Measurements from ENCODE around the gene CARMIL1. TPM values are rescaled to one million over a fixed set of nuclear protein-coding genes. Genes with fewer than 3 reads are reported as not detected.
A peak's percentile ranks its signal among the peaks of the same experiment; 100 is the strongest.
"Not testable (repeated sequence)": the region's sequence is repeated elsewhere in the genome, so short reads cannot be mapped to it uniquely, and the experiment has no call there.

CARMIL1 gene
- total RNA-seq, 1 experiment from 2014 or later: 5.6 TPM

DNA sequence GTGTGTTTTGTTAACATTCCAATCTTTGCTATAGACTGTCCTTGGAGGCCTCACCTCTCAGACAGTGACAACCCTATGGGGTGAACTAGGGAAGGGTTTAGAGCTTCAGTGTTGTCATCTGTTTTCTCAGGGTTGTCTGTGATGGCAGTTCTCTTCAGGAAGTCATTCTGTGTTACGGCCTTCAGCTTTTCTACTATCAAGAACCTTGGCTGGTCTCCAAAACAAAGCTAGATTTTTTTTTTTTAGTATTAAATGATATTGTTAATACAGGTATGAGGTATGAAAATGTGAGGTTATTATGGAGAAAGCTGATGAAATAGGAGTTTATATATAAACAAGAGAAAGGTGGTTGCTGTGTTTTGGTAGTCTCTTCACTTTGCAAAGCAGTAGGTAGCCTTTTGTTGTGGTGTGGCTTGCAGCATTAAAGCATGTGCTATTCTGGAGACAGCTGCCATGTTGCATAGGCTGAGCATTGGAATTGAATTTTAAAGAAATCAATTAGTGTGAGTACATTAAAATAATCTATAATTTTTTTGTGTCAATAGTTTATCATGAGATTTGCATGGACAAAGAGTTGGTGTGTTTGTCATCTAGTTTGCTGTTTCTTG lies 162.6 kb downstream of the CARMIL1 start:
- no peak for DNase-seq (ENCODE audit: low read depth)

DNA sequence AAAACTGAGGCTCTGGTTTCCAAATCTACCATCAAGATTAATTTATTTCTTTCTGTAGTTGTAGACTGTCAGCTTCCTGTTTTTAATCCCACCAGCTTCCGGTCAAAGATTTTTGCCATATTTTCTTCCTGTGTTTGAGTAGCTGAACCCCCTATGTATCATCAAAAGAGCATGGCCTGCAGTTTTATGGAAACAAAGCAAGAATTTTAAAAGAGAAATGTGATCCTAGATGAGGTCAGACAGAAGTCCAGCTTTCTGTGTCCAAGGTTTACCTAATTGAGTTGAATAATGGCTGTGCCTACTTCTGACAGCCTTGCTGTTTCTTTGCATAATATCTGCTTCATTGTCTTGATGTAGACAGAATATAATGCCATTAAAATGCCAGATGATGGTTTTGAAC lies 163.7 kb downstream of the CARMIL1 start:
- peak; percentile 19 for DNase-seq (ENCODE audit: low read depth)

DNA sequence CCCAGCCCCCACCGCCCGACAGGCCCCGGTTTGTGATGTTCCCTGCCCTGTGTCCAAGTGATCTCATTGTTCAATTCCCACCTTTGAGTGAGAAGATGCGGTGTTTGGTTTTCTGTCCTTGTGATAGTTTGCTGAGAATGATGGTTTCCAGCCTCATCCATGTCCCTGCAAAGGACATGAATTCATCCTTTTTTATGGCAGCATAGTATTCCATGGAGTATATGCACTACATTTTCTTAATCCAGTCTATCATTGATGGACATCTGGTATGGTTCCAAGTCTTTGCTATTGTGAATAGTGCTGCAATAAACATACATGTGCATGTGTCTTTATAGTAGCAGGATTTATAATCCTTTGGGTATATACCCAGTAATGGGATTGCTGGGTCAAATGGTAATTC lies 165.3 kb downstream of the CARMIL1 start:
- not testable (repeated sequence) for DNase-seq (ENCODE audit: low read depth)

DNA sequence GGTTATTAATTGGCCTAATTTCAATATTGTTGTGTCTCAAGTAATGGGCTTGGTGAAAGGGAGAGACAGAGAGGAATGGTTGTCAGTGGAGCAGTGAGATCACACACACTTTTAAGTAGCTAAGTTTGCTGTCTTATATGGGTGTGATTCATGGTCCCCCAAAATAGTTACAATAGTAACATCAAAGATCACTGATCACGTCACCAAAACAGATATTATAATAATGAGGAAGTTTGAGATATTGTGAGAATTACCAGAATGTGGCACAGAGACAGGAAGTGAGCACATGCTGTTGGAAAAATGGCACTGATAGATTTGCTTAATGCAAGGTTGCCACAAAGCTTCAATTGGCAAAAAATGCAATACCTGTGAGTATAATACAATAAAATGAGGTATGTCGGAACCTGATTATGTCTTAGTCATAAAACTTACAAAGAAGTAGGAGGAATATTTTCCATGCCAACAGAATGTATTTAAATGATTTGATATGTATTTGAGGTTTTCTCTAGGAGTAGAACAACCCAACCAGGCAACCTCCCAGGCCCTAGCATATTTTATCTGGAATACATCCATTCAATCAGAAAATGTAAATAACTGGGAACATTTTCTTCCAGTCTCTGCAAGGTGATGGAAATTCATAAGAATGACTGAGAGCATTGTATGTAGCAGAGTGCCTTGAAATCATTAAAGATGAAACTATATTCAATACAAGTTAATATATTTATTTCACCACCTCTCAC lies 167.8 kb downstream of the CARMIL1 start:
- no peak for DNase-seq (ENCODE audit: low read depth)

- no peak for DNase-seq (ENCODE audit: low read depth)
These were observed 168.4 kb downstream of the CARMIL1 start for GRCh38 chr6:25447570-25447929.

GRCh38 chr6:25448965-25449538 lies 169.9 kb downstream of the CARMIL1 start:
- DNase-seq (ENCODE audit: low read depth): no peak

- no peak for DNase-seq (ENCODE audit: low read depth)
These were observed 170.6 kb downstream of the CARMIL1 start for GRCh38 chr6:25449774-25450173.

DNA sequence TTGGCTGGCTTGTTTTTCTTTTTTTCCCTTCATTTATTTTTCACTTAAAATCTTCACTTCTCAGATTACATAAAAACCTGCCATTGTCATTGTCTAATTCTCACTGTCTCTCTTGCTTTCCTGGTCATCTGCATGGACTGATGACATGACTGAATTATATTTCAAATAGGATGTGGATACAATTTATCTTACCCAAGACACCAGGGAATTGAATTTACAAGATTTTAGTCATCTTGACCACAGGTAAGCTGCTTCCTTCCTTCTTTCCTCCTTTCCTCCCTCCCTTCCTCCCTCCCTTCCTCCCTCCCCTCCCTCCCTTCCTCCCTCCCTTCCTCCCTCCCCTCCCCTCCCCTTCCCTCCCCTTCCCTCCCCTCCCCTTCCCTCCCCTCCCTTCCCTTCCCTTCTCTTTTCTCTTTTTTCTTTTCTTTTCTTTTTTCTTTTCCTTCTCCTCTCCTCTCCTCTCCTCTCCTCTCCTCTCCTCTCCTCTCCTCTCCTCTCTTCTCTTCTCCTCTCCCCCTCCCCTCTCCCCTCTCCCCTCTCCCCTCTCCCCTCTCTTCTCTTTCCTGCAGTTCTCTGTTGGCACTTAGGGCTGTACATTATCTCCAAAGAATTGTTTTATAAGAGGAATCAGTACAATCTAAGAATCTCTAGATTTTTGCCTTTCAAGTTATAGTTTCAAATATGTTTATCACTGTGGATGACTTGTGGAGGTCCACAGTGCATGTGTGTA lies 171.5 kb downstream of the CARMIL1 start:
- DNase-seq (ENCODE audit: low read depth): no peak

- no peak for DNase-seq (ENCODE audit: low read depth)
These were observed 172.9 kb downstream of the CARMIL1 start for GRCh38 chr6:25452031-25452430.

- DNase-seq (ENCODE audit: low read depth): no peak
These were observed 174.1 kb downstream of the CARMIL1 start for GRCh38 chr6:25453288-25453687.

- no peak for DNase-seq (ENCODE audit: low read depth)
These were observed 175.0 kb downstream of the CARMIL1 start for GRCh38 chr6:25454136-25454535.

- peak; percentile 53 for DNase-seq (ENCODE audit: low read depth)
These were observed 177.3 kb downstream of the CARMIL1 start for GRCh38 chr6:25456249-25457040.

DNA sequence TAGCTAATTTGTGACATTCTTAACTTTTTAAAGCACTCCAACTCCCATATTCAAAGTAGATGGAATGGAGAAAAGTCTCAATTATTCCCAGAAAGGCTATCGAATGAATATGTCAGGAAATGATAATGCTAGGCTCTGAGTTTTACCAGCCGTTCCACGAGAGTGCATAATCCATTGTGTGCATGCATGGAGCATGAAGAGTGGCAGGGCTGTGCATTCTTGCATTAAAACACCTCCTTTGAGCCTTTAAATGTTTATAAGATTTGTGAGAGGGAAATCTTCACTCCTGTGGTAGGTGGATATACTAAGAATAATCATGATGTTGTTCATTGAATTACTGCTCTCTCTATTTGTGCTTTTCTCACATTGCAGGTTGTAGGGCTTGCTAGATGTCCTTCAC lies 178.3 kb downstream of the CARMIL1 start:
- no peak for DNase-seq (ENCODE audit: low read depth)

DNA sequence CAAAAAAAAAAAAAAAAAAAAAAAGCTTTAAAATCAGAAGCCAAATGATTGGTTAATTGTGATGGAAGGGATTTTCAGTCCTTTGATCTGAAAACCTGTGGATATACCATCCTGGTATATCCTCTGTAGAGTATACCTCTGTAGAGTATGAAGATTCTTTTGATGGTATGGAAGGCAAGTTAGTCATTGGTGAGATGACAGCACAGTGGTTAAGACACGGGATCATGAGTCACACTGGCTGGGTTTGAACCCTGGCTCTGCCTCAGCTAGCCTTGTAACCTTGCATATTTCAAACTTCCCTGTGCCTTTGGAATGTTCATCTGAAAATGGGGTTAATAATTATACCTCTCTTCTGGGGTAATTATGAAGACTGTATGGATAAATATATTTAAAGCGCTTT lies 179.3 kb downstream of the CARMIL1 start:
- DNase-seq (ENCODE audit: low read depth): peak; percentile 80

- no peak for DNase-seq (ENCODE audit: low read depth)
These were observed 183.2 kb downstream of the CARMIL1 start for GRCh38 chr6:25462235-25462897.

DNA sequence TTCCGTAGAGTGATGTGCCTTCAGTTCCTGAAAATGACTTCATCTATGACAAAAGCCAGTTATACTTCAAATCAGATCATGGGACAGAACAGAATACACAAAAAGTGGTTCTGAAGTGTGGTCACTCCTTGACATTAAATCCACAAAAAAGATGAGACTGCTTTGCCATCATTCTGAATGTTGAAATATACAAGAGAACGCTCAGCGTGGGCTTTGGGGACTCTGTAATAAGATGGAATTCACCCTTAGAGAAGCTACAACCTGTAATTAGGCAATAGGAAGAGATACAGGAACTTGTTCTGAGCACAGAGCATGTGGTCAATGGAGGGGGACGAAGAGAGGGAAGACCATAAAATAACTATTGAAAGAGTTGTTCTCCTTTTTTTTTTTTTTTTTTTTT lies 184.3 kb downstream of the CARMIL1 start:
- DNase-seq (ENCODE audit: low read depth): no peak

- DNase-seq (ENCODE audit: low read depth): no peak
These were observed 185.1 kb downstream of the CARMIL1 start for GRCh38 chr6:25464225-25464624.

DNA sequence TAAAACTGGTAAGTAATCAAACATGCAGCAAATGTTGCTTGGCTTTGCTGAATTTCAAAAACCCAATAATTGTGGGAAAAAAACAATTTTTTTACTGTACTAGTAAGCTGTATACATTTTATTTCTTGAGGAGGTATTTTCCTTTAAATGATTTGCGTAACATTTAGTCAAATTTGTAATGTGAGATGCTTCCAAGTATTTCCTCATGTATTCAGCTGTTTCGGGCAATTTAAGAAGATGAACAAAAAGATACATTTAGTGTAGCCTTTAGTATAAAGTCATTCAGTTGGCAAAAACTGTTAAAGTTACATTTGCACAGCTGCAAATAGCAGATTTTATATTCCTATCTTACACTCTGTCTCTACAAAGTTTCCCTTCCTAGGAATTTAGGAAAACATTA lies 186.8 kb downstream of the CARMIL1 start:
- DNase-seq (ENCODE audit: low read depth): peak; percentile 53

DNA sequence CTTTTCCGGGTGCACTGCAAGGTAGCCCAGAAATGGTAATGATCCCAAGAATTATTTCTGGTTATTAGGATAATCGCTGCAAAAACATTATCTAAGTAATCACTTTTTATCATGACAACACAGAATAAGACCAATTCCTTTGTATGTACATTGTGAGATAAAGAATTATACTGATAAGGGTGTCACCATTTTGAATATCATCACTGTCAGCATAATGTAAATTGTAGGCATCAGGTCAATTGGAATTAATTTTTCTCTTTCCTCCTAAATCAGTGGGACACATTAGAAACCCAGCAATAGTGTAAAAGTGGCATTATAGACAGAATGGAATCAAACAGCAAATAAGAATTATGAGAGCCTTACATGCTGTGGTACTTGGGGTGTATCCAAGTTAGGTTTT lies 189.7 kb downstream of the CARMIL1 start:
- no peak for DNase-seq (ENCODE audit: low read depth)

DNA sequence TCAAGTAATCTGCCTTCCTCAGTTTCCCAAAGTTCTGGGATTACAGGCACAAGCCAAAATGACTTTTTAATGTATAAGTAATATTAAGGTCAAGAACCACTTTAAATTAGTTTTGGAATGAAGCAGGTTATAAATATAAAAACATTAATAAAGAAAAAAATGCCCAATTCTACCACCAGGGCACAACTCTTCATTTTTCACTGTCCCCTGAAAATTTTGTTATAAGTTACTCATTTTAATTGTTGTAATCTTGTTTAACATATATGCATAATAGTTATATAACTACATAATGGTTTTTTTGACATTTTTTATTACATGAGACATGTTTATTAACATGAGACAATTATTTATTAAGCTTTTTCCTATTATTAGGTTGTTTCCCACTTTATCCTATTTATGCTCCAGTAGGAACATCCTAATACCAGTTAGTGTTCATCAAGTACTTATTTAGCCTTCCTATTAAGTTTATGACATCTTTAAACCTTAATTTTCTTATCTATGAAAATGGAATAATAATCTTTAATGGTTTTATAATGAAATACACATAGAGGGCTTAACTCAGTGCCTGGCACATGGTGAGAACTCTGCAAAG lies 190.7 kb downstream of the CARMIL1 start:
- no peak for DNase-seq (ENCODE audit: low read depth)

GRCh38 chr6:25472306-25472705 lies 193.1 kb downstream of the CARMIL1 start:
- DNase-seq (ENCODE audit: low read depth): no peak

Measured in LHCN-M2 (cell line).